Measurements from ENCODE around the gene PARD3B.
"Not testable (repeated sequence)": the region's sequence is repeated elsewhere in the genome, so short reads cannot be mapped to it uniquely, and the experiment has no call there.

PARD3B gene

GRCh38 chr2:205188239-205189138 is 643.2 kb downstream of the PARD3B start:
- peak; percentile 19 for DNase-seq (ENCODE audit: low spot score)

GRCh38 chr2:205189301-205189700 is 644.0 kb downstream of the PARD3B start:
- DNase-seq (ENCODE audit: low spot score): no peak

- DNase-seq (ENCODE audit: low spot score): no peak
These were observed 645.3 kb downstream of the PARD3B start for GRCh38 chr2:205190528-205190927.

GRCh38 chr2:205193125-205193835 is 648.0 kb downstream of the PARD3B start:
- DNase-seq (ENCODE audit: low spot score): no peak

- no peak for DNase-seq (ENCODE audit: low spot score)
These were observed 648.6 kb downstream of the PARD3B start for GRCh38 chr2:205193836-205194228.

GRCh38 chr2:205197468-205198139 is 652.3 kb downstream of the PARD3B start:
- DNase-seq (ENCODE audit: low spot score): no peak

GRCh38 chr2:205198140-205198525 is 652.9 kb downstream of the PARD3B start:
- no peak for DNase-seq (ENCODE audit: low spot score)

- DNase-seq (ENCODE audit: low spot score): no peak
These were observed 654.0 kb downstream of the PARD3B start for GRCh38 chr2:205199165-205199850.

GRCh38 chr2:205210494-205210893 is 665.2 kb downstream of the PARD3B start:
- DNase-seq (ENCODE audit: low spot score): no peak

GRCh38 chr2:205212357-205212756 is 667.1 kb downstream of the PARD3B start:
- no peak for DNase-seq (ENCODE audit: low spot score)

- no peak for DNase-seq (ENCODE audit: low spot score)
These were observed 670.8 kb downstream of the PARD3B start for GRCh38 chr2:205216092-205216491.

GRCh38 chr2:205216580-205216979 is 671.3 kb downstream of the PARD3B start:
- DNase-seq (ENCODE audit: low spot score): no peak

- no peak for DNase-seq (ENCODE audit: low spot score)
These were observed 671.7 kb downstream of the PARD3B start for GRCh38 chr2:205217004-205217403.

GRCh38 chr2:205218056-205218455 is 672.8 kb downstream of the PARD3B start:
- no peak for DNase-seq (ENCODE audit: low spot score)

- not testable (repeated sequence) for DNase-seq (ENCODE audit: low spot score)
These were observed 673.5 kb downstream of the PARD3B start for GRCh38 chr2:205218816-205219215.

- no peak for DNase-seq (ENCODE audit: low spot score)
These were observed 675.3 kb downstream of the PARD3B start for GRCh38 chr2:205220559-205220958.

GRCh38 chr2:205232086-205232485 is 686.8 kb downstream of the PARD3B start:
- no peak for DNase-seq (ENCODE audit: low spot score)

GRCh38 chr2:205235434-205235833 is 690.2 kb downstream of the PARD3B start:
- DNase-seq (ENCODE audit: low spot score): no peak

GRCh38 chr2:205237524-205237923 is 692.2 kb downstream of the PARD3B start:
- no peak for DNase-seq (ENCODE audit: low spot score)

GRCh38 chr2:205245001-205245400 is 699.7 kb downstream of the PARD3B start:
- DNase-seq (ENCODE audit: low spot score): no peak

GRCh38 chr2:205245652-205246051 is 700.4 kb downstream of the PARD3B start:
- peak; percentile 3 for DNase-seq (ENCODE audit: low spot score)

- DNase-seq (ENCODE audit: low spot score): no peak
These were observed 713.8 kb downstream of the PARD3B start for GRCh38 chr2:205259121-205259520.
